HG02981 (cell line): Measurements from ENCODE around the gene SASH1.
"Not testable (repeated sequence)": the region's sequence is repeated elsewhere in the genome, so short reads cannot be mapped to it uniquely, and the experiment has no call there.

Experiments used
- ATAC-seq: cut with Tn5 transposase; IDR thresholded peaks from one replicate; pipeline ENCODE4 v1.9.1; 2021; ENCODE audit warnings: mild to moderate bottlenecking, moderate library complexity; ENCODE audit not compliant: unreplicated experiment

Gene SASH1

DNA sequence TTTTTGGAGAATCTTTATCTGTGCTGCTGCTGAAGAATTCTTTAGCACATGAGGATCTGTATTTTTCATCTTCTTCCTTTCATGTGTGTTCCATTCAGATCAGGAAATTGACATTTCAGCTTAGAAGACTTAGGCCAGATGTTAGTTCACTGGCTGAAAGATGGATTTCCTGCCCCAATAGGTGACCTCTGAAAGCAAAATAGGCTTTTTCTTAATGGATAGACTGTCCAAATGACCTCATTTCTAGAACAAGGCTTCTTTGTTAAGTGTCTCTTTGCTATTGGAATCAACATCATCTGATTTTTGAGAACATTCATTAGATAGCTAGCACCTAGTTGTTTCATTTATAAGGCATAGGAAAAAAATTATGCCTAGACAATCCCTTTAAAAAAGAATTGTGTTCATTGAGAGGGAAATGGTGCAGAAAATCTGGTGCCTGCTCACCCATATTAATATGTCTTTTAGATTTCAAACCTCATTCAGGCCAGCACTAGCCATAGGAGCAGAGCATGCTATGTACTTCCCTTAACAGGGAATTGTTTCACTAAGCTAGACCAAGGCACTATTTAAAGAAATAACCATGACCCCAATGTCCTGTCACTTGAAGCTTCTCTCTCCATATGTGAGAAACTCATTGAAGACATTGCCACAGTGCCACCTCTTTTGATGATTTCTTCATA, 13.6 kb upstream of the SASH1 start:
- no peak for ATAC-seq

- no peak for ATAC-seq
These were observed 12.8 kb upstream of the SASH1 start for GRCh38 chr6:148329596-148330381.

GRCh38 chr6:148332088-148332487, 10.6 kb upstream of the SASH1 start:
- no peak for ATAC-seq

- ATAC-seq: no peak
These were observed 5.7 kb upstream of the SASH1 start for GRCh38 chr6:148336901-148337300.

GRCh38 chr6:148339766-148340165, 2.9 kb upstream of the SASH1 start:
- ATAC-seq: no peak

GRCh38 chr6:148340586-148341297, 1.9 kb upstream of the SASH1 start:
- no peak for ATAC-seq

GRCh38 chr6:148342100-148342349, 613 bp upstream of the SASH1 start:
- ATAC-seq: no peak

- ATAC-seq: no peak
These were observed 577 bp downstream of the SASH1 start for GRCh38 chr6:148343047-148343782.

DNA sequence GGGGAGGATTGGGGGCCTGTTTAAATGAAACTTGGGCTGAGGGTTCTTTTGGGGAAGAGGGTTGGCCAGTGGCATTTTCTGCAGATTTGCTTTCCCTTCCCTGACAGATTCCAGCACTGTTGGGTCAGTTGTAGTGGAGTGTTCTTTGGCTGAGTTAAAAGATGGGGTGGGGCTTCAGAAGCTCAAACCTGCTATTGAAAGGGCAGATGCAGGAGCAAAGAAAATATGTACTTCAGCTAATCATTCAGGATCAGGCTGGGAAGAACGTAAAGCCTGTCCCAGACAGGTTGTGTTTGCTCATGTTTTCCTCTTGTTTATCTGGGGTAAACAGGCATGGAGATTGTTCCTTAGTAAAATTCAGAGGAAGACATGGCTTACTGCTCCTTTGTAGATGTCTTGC, 2.5 kb downstream of the SASH1 start:
- ATAC-seq: no peak

DNA sequence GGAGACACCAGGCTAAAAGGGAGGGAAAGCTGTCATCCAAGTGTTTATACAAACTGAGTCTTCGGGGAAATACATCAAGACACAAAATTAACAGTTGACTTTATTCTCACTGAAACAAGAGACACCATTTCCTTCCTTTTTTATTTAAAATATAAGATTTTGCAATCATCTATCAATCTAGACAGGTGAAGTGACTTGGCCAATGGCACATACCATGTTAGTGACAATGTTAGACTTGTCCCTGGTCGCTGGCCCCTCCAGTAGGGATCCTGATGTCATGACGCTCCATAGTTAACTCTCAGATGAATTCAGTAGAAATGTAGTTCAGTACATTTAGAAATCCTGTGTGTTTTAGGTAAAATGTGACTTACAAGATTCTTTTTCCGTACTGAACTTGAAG, 2.9 kb downstream of the SASH1 start:
- no peak for ATAC-seq

DNA sequence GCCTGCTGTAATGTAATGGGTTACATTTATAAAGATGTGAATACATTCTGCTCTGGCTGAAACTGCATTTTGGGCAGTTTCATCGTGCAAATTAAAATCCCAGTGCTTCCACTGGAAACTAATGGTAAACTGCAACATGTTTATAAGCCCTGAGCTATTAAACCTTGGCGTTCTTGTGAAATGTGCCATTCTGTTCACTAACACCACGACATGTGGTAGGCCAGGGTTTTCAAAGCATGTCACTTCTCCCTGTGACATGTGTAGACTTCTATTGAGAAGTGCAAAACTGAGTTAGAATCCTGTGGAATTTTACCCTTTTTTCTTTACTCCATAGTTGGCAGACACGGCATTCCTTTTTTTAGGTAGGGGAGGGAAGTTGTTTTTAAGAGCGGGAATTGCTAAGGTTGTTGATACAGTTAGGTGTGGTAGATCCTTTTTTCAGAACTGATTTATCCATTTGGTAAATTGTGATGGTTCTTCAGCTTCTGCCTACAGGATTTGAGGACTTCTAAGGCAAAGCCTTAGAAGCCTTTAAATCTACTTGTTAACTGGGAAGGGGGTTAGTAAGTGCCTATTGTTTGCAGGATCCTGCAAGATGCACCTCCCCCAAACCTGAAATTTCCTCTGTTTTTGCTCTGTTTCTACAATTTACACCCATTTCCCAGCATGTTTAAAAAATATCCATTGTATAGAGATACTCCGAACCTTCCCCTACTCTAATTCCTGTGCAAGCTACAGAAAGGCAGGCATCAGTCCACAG, 4.2 kb downstream of the SASH1 start:
- no peak for ATAC-seq

GRCh38 chr6:148347441-148348054, 4.9 kb downstream of the SASH1 start:
- no peak for ATAC-seq

DNA sequence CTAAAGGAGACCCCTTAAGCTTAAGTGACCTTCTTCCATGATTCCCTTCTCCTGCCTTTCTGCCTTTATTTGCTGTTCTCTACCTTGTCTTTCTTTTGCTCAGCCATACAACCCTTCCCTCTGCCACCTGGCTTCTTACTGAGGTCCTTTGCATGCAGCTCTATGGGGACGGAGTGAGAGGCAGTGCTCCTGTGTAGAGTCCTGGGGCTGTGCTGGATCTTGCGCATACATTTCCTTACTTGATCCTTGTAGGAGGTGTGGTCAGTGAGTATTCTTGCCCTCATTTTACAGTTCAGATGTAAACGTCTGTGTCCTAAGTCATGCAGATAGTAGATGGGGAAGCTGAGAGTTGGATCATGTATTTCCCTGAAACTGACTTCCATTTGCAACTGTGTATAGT, 5.7 kb downstream of the SASH1 start:
- ATAC-seq: no peak

DNA sequence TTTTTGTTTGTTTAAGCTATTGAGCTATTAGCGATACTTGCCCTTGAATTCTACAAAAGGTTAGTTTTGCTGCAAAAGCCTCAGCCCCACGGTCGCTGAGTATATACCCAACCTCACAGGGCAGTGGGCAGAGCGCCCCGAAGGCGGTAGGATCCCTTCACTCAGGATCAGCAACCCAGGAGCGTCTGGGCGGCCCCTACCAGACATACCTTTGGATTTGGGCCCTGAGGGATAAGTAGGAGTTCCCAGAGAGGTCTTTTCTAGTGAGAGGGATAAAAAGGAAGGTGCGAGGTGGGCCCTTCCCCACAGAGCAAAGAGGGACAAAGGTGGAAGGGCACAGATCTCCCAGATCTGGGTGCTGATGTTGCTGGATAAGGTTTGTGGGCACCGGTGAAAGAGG, 6.1 kb downstream of the SASH1 start:
- ATAC-seq: no peak

DNA sequence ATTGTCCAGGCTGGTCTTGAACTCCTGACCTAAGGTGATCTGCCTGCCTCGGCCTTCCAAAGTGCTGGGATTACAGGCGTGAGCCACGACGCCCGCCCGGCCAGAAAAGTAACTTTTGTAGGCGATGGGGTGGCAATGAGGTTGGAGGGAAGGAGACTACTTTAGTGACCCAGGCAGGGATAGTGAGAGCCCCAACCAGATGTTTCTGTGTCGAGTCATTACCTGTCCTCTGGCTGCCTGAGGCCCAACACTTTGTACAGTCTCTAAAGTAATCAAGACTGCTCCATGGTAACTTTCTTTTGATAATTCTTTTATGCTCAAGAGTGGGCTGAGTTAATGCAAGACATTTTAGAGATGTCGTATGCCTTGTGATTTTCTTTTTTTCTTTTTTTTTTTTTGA, 6.8 kb downstream of the SASH1 start:
- ATAC-seq: no peak

GRCh38 chr6:148351309-148351708, 8.7 kb downstream of the SASH1 start:
- no peak for ATAC-seq

DNA sequence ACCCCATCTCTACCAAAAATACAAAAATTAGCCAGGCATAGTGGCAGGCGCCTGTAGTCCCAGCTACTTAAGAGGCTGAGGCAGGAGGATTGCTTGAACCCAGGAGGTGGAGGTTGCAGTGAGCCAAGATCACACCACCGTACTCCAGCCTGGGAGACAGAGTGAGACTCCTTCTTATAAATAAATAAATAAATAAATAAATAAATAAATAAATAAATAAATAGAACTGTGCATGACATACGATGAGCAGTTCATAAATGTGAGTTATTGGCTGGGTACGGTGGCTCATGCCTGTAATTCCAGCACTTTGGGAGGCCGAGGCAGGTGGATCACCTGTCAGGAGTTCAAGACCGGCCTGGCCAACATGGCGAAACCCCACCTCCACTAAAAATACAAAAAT, 9.8 kb downstream of the SASH1 start:
- ATAC-seq: not testable (repeated sequence)

GRCh38 chr6:148358196-148358785, 15.7 kb downstream of the SASH1 start:
- ATAC-seq: no peak

- ATAC-seq: no peak
These were observed 16.6 kb downstream of the SASH1 start for GRCh38 chr6:148359228-148359627.
